Measurements from ENCODE around the gene AFF1. TPM values are rescaled to one million over a fixed set of nuclear protein-coding genes. Genes with fewer than 3 reads are reported as not detected.

Gene AFF1
- total RNA-seq, 1 experiment from 2014 or later, result 61.9 TPM

- Mint-ChIP-seq H3K4me1 (ENCODE audit: insufficient read depth, unreplicated experiment) (peaks cover 23% of the 10 kb centered on the region), H3K36me3 (ENCODE audit: insufficient read depth, unreplicated experiment) (peaks cover 65% of the 10 kb centered on the region), H3K9me3 (ENCODE audit: unreplicated experiment) (no peaks in the 10 kb centered on the region), H3K4me3 (ENCODE audit: unreplicated experiment) (peak overlapping the region; percentile 22), H3K27me3 (ENCODE audit: insufficient read depth, unreplicated experiment) (no peaks in the 10 kb centered on the region), H3K27ac (ENCODE audit: low read depth, unreplicated experiment) (peak overlapping the region; percentile 55)
- BruUV-seq (replicated peaks), result no TSS peak
- intact Hi-C loops (cut with micrococcal nuclease), result no loop called here
- POLR2A ChIA-PET, result interaction anchor here (1.0 to 2.7 kb wide), 3 partner anchors 11 to 172 kb away, joined by 3 to 9 read pairs (median 5); no protein-coding TSS in a partner anchor
- CTCF ChIA-PET, result no interaction called here
- no peak for TF ChIP-seq CTCF (IDR thresholded peaks at IDR 0.05; ENCODE audit: unreplicated experiment)
- DNase-seq (ENCODE audit: unreplicated experiment), result peak; percentile 72
Measured at GRCh38 chr4:87108142-87108546, 173.3 kb downstream of the AFF1 start.

GRCh38 chr4:87109121-87109520 lies 174.3 kb downstream of the AFF1 start:
- no peak for DNase-seq (ENCODE audit: unreplicated experiment)
- Mint-ChIP-seq H3K36me3 (ENCODE audit: insufficient read depth, unreplicated experiment) (peaks cover 71% of the 10 kb centered on the region), H3K27me3 (ENCODE audit: insufficient read depth, unreplicated experiment) (no peaks in the 10 kb centered on the region), H3K4me1 (ENCODE audit: insufficient read depth, unreplicated experiment) (peaks cover 13% of the 10 kb centered on the region), H3K27ac (ENCODE audit: low read depth, unreplicated experiment) (no peak overlapping the region), H3K4me3 (ENCODE audit: unreplicated experiment) (no peak overlapping the region), H3K9me3 (ENCODE audit: unreplicated experiment) (no peaks in the 10 kb centered on the region)
- no TSS peak for BruUV-seq (replicated peaks)
- CTCF ChIA-PET, result interaction anchor here (0.8 kb wide), 1 partner anchor 11 kb away, joined by 3 read pairs; no protein-coding TSS in a partner anchor
- no peak for TF ChIP-seq CTCF (IDR thresholded peaks at IDR 0.05; ENCODE audit: unreplicated experiment)
- POLR2A ChIA-PET, result interaction anchor here (0.6 to 2.7 kb wide), 4 partner anchors 11 to 1646 kb away, joined by 3 to 9 read pairs (median 4); no protein-coding TSS in a partner anchor
- intact Hi-C loops (cut with micrococcal nuclease), result no loop called here

- no peak overlapping the region for H3K4me3 Mint-ChIP-seq (ENCODE audit: unreplicated experiment)
- intact Hi-C loops (cut with micrococcal nuclease), result no loop called here
- ChIA-PET CTCF (interaction anchor here (0.8 kb wide), 1 partner anchor 104 kb away, joined by 4 read pairs; no protein-coding TSS in a partner anchor), POLR2A (interaction anchor here (0.7 to 2.7 kb wide), 4 partner anchors 12 to 174 kb away, joined by 3 to 9 read pairs (median 4); no protein-coding TSS in a partner anchor)
- H3K27ac Mint-ChIP-seq (ENCODE audit: low read depth, unreplicated experiment), result no peak overlapping the region
- no peak for TF ChIP-seq CTCF (IDR thresholded peaks at IDR 0.05; ENCODE audit: unreplicated experiment)
- peaks cover 8% of the 10 kb centered on the region for H3K4me1 Mint-ChIP-seq (ENCODE audit: insufficient read depth, unreplicated experiment)
- BruUV-seq (replicated peaks), result no TSS peak
- no peaks in the 10 kb centered on the region for H3K9me3 Mint-ChIP-seq (ENCODE audit: unreplicated experiment)
- H3K36me3 Mint-ChIP-seq (ENCODE audit: insufficient read depth, unreplicated experiment), result peaks cover 75% of the 10 kb centered on the region
- no peak for DNase-seq (ENCODE audit: unreplicated experiment)
- no peaks in the 10 kb centered on the region for H3K27me3 Mint-ChIP-seq (ENCODE audit: insufficient read depth, unreplicated experiment)
Measured at GRCh38 chr4:87109945-87110344, 175.1 kb downstream of the AFF1 start.

- no peak for TF ChIP-seq CTCF (IDR thresholded peaks at IDR 0.05; ENCODE audit: unreplicated experiment)
- H3K27me3 Mint-ChIP-seq (ENCODE audit: insufficient read depth, unreplicated experiment), result no peaks in the 10 kb centered on the region
- H3K9me3 Mint-ChIP-seq (ENCODE audit: unreplicated experiment), result no peaks in the 10 kb centered on the region
- no peak for DNase-seq (ENCODE audit: unreplicated experiment)
- H3K27ac Mint-ChIP-seq (ENCODE audit: low read depth, unreplicated experiment), result no peak overlapping the region
- no TSS peak for BruUV-seq (replicated peaks)
- intact Hi-C loops (cut with micrococcal nuclease), result no loop called here
- no peak overlapping the region for H3K4me3 Mint-ChIP-seq (ENCODE audit: unreplicated experiment)
- CTCF ChIA-PET, result no interaction called here
- peaks cover 8% of the 10 kb centered on the region for H3K4me1 Mint-ChIP-seq (ENCODE audit: insufficient read depth, unreplicated experiment)
- peaks cover 76% of the 10 kb centered on the region for H3K36me3 Mint-ChIP-seq (ENCODE audit: insufficient read depth, unreplicated experiment)
- POLR2A ChIA-PET, result no interaction called here
Measured at GRCh38 chr4:87112063-87112462, 177.3 kb downstream of the AFF1 start.

Measured in MCF 10A (cell line).